ENCODE results near the gene HUS1.

DNA sequence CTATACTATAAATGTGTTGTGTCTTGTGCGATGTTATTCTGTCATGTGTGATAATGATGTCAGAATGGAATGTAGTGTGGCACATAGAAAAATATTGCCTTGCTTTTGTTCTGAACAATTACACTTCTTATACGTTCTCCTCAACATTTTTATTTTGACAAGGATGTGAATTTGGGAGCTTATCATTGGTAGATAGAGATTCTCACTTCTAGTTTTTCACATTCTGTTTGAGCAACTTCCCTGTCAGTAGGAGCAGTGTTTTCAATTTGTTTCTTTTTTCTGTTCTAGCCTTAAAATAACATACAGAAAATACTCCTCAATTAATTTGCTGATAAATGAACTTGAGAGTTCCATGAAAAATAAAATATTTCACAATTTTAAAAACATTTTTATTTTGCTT, 31.9 kb upstream of the HUS1 start:
- TF ChIP-seq, protein P1, sequence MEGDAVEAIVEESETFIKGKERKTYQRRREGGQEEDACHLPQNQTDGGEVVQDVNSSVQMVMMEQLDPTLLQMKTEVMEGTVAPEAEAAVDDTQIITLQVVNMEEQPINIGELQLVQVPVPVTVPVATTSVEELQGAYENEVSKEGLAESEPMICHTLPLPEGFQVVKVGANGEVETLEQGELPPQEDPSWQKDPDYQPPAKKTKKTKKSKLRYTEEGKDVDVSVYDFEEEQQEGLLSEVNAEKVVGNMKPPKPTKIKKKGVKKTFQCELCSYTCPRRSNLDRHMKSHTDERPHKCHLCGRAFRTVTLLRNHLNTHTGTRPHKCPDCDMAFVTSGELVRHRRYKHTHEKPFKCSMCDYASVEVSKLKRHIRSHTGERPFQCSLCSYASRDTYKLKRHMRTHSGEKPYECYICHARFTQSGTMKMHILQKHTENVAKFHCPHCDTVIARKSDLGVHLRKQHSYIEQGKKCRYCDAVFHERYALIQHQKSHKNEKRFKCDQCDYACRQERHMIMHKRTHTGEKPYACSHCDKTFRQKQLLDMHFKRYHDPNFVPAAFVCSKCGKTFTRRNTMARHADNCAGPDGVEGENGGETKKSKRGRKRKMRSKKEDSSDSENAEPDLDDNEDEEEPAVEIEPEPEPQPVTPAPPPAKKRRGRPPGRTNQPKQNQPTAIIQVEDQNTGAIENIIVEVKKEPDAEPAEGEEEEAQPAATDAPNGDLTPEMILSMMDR (IDR thresholded peaks at IDR 0.05), result no peak
- no peak for TF ChIP-seq POLR2A (IDR thresholded peaks at IDR 0.05)

Data from heart left ventricle (tissue), 13 donors.